ENCODE measurements around the gene ENPP1. TPM values are rescaled to one million over a fixed set of nuclear protein-coding genes. Genes with fewer than 3 reads are reported as not detected.

Gene ENPP1
- total RNA-seq, 1 experiment from 2014 or later: 6.5 TPM

- TF ChIP-seq REST (IDR thresholded peaks at IDR 0.05; ENCODE audit: low read depth) (no peak), TCF7L2 (IDR thresholded peaks at IDR 0.05; ENCODE audit: borderline replicate concordance, extremely low read depth, insufficient read depth, insufficient read length) (no peak)
- TF ChIP-seq, protein P1, sequence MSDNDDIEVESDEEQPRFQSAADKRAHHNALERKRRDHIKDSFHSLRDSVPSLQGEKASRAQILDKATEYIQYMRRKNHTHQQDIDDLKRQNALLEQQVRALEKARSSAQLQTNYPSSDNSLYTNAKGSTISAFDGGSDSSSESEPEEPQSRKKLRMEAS (IDR thresholded peaks at IDR 0.05): no peak
- TF ChIP-seq, protein P2, sequence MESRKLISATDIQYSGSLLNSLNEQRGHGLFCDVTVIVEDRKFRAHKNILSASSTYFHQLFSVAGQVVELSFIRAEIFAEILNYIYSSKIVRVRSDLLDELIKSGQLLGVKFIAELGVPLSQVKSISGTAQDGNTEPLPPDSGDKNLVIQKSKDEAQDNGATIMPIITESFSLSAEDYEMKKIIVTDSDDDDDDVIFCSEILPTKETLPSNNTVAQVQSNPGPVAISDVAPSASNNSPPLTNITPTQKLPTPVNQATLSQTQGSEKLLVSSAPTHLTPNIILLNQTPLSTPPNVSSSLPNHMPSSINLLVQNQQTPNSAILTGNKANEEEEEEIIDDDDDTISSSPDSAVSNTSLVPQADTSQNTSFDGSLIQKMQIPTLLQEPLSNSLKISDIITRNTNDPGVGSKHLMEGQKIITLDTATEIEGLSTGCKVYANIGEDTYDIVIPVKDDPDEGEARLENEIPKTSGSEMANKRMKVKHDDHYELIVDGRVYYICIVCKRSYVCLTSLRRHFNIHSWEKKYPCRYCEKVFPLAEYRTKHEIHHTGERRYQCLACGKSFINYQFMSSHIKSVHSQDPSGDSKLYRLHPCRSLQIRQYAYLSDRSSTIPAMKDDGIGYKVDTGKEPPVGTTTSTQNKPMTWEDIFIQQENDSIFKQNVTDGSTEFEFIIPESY (IDR thresholded peaks at IDR 0.05; ENCODE audit: extremely low read depth, insufficient replicate concordance, low read length): no peak
- TF ChIP-seq, protein P3, sequence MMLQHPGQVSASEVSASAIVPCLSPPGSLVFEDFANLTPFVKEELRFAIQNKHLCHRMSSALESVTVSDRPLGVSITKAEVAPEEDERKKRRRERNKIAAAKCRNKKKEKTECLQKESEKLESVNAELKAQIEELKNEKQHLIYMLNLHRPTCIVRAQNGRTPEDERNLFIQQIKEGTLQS (IDR thresholded peaks at IDR 0.05): no peak
Measured at GRCh38 chr6:131886517-131886916, 78.7 kb downstream of the ENPP1 start (continued).

- Histone ChIP-seq H3K79me2 (ENCODE audit: insufficient read depth, low read length) (no peaks in the 10 kb centered on the region), H3K27ac (ENCODE audit: low read depth, low read length) (no peak overlapping the region), H3K9me2 (ENCODE audit: insufficient read depth) (no peaks in the 10 kb centered on the region), H3K4me2 (ENCODE audit: low read length) (no peak overlapping the region), H3K36me3 (ENCODE audit: control insufficient read depth in 1 of 2, insufficient read depth in 2 of 2, low read length in 2 of 2) (no peaks in the 10 kb centered on the region), H3K9ac (ENCODE audit: low read length) (no peak overlapping the region), H3K9me3 (ENCODE audit: control insufficient read depth in 1 of 2, insufficient read depth in 1 of 2, low read depth in 1 of 2, low read length in 2 of 2) (no peaks in the 10 kb centered on the region), H2AFZ (ENCODE audit: low read depth, low read length, poor library complexity, severe bottlenecking) (no peak overlapping the region), H4K20me1 (ENCODE audit: insufficient read depth) (no peaks in the 10 kb centered on the region), H3K4me1 (ENCODE audit: control insufficient read depth in 1 of 2, insufficient read depth in 2 of 2, low read length in 2 of 2) (no peaks in the 10 kb centered on the region), H3K27me3 (ENCODE audit: insufficient read depth, low read length) (no peaks in the 10 kb centered on the region), H3K4me3 (replicated peaks in 1 of 2; ENCODE audit: low read depth in 1 of 2, low read length in 2 of 2) (no peak overlapping the region)
- no TSS peak for BruUV-seq (replicated peaks)
- ATAC-seq: no peak
- CTCF ChIA-PET: no interaction called here
- intact Hi-C loops (cut with micrococcal nuclease): loop anchor here (5.0 kb wide), 1 partner anchor 193 kb away; no protein-coding TSS in a partner anchor
- POLR2A ChIA-PET: no interaction called here
- no peak for DNase-seq (ENCODE audit: low read depth, low spot score)
- RAD21 ChIA-PET (ENCODE audit: low non-redundant PET in 1 of 2, low total read pairs in 2 of 2, uncharacterized antibody in 2 of 2, unreplicated experiment in 2 of 2): no interaction called here
- TF ChIP-seq RAD21 (IDR thresholded peaks at IDR 0.05; ENCODE audit: low read depth): no peak
- TF ChIP-seq, protein P2 (IDR thresholded peaks at IDR 0.05; ENCODE audit: extremely low read depth, insufficient replicate concordance, low read length): no peak
- TF ChIP-seq POLR2A (IDR thresholded peaks at IDR 0.05; ENCODE audit: borderline replicate concordance, extremely low read depth, insufficient read depth, insufficient read length): no peak
- TF ChIP-seq EZH2 (IDR thresholded peaks at IDR 0.05): no peak
- no peak for TF ChIP-seq SRF (IDR thresholded peaks at IDR 0.05; ENCODE audit: low read depth)
- no peak for TF ChIP-seq CTCF (IDR thresholded peaks at IDR 0.05 in 2 of 3, conservative IDR thresholded peaks at IDR 0.05 in 1 of 3; ENCODE audit: borderline replicate concordance in 1 of 3, insufficient read depth in 1 of 3, low read depth in 2 of 3, low read length in 2 of 3)
- TF ChIP-seq FOSL1 (IDR thresholded peaks at IDR 0.05; ENCODE audit: low read depth): no peak
- no peak for TF ChIP-seq TCF7L2 (IDR thresholded peaks at IDR 0.05; ENCODE audit: borderline replicate concordance, extremely low read depth, insufficient read depth, insufficient read length)
- no peak for TF ChIP-seq JUND (IDR thresholded peaks at IDR 0.05)
- TF ChIP-seq CEBPB (IDR thresholded peaks at IDR 0.05; ENCODE audit: low read depth): no peak
- no peak for TF ChIP-seq ZNF274 (IDR thresholded peaks at IDR 0.05; ENCODE audit: low read depth, low read length)
Measured at GRCh38 chr6:131890091-131890490, 82.3 kb downstream of the ENPP1 start.

Data from HCT116 (cell line).